GM18861 (cell line): Measurements from ENCODE around the gene LTK.
A peak's percentile ranks its signal among the peaks of the same experiment; 100 is the strongest.

Experiments used
- ATAC-seq: cut with Tn5 transposase; IDR thresholded peaks from one replicate; pipeline ENCODE4 v1.9.1; 2021; ENCODE audit not compliant: unreplicated experiment

Gene LTK

GRCh38 chr15:41499109-41499851 is 14.3 kb downstream of the LTK start:
- no peak for ATAC-seq

GRCh38 chr15:41498657-41499056 is 15.0 kb downstream of the LTK start:
- ATAC-seq: no peak

DNA sequence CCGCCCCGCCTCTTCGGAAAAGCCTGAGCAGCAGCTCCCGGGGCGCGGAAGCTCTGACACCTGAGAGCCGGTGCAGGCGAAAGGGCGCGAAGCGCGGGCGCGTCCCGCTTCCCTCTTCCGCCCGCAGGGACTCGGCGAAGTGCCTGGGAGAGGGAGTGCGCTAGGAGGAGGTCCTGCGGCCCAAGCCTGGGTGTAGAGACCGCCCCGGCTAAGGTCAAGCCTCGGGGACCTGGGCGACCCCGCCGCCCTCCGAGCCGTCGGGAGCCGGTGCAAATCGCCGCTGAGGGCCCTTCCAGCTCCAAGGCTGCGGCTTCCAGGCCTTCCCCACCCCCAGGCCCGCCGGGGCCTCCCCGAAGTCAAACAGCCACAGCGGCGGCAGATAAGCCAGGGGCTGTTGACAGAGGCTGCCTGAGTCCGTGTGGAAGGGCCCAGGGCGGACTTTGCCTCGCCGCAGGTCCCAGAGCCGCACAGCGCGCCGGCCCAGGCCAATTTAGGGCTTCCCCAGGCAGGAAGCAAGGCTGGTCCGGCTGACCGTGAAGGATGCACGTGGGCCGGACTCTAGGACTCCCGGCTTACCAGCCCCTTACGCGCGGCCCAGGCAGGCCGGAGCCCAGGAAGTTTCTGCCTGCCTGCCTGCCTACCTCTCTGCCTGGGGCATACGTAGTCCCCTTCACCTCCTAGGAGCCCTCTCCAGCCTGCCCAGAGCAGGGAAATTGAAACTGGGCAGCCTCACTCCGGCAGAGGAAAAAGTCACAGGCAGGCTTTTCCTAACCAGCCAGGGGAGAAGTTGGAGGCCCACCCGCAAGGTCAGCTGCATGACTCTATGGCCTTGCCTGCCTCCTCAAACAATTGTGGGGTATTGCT is 17.7 kb downstream of the LTK start:
- ATAC-seq: no peak

- no peak for ATAC-seq
Observed at GRCh38 chr15:41494922-41495735, 18.5 kb downstream of the LTK start.

DNA sequence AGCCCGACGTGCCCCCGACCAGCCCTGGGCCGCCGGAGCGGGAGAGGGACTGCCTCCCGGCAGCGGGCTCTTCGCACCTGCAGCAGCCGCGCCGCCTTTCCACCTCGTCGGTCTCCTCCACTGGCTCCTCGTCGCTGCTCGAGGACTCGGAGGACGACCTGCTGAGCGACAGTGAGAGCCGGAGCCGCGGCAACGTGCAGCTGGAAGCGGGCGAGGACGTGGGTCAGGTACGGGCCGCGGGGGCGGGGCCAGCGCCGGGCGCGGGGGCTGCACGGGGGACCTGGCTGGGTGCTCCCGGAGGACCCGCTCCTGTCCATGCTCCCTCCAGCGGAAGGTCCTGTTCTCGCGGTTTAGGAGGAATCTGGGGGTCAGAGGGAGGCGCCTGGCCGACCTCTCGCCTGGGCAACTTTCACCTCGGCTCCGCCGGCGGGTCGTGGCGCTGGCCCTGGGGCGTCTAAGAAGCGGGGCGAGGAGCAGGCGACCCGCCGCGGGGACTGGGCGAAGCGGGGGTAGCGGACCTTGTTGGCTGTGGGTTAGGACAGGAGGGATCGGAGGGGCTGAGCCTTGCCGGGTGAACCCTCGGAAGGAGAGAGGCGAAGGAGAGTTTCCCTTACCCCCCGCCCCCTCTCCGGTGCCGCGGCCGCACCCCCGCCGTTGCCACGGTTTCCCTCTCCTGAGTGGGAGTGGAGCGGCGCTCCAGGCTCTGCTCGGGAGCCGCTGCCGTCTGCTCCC is 19.3 kb downstream of the LTK start:
- peak; percentile 8 for ATAC-seq

- peak; percentile 11 for ATAC-seq
Observed at GRCh38 chr15:41493902-41494189, 19.8 kb downstream of the LTK start.

DNA sequence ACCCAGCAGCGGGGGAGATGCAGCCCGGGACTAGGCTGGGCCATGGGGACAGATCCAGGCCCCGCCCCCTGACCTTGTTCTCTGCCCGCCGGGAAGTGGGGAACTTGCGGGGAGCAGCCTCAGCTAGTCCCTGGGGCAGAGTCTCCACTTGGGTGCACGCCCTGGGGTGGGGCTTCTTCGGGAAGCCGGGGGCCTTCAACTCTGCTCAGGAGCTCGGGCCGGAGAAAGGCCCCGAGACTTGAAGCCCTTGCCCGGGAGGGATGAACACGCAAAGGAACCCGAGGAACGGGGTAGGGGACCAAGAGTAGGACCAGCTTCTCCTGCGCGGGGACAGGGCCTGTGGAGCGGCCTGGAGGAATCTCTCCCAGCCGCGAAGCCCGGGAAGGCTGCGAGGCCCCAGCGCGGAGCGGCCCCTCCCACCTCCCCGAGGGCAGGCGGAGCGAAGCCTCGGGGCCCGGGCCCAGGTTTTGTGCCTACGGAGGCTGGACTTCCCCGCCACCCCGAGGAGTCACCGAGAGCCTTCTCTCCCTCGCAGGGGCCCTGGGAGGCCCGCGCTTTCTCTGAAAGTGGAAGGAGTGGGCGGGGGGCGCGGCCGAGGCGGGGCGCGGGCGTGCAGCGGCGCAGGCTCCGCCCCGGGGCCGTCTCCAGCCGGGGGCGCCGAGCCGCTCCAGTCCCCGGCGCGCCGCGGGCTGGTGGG is 20.3 kb downstream of the LTK start, which contains the start of gene ITPKA:
Gene ITPKA (plus strand): TSS at position 670 of the 697 bp plus-strand sequence. CDS start 54 bp downstream, outside the sequence.
- ATAC-seq: peak; percentile 60

DNA sequence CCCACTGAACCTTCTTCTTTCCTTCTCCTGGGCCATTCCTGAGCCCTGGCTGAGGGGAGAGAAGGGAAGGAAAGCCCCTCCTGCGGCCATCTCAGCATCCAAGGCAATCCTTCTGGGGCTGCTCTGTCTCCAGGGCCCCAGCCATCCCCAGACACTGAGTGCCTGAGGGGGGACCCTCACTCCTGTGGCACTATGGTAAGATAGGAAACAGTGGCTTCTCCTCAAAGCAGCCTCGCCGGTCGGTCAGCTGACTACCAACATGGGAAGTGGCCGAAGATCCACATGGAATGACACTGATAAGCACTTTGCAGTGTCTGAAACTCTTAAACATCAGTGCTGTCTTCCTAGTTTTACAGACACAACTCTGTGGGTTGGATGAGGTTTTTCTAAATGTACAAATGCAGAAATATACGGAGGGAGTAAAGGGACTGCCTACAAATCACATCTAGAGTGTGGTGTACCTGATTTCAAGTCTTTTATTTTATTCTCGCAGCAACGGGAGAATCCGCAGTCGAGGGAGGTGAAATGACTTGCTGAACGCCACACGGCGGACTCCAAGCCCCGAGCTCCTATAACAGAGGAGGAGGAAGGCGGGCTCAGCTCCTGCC is 20.9 kb downstream of the LTK start:
- ATAC-seq: no peak

DNA sequence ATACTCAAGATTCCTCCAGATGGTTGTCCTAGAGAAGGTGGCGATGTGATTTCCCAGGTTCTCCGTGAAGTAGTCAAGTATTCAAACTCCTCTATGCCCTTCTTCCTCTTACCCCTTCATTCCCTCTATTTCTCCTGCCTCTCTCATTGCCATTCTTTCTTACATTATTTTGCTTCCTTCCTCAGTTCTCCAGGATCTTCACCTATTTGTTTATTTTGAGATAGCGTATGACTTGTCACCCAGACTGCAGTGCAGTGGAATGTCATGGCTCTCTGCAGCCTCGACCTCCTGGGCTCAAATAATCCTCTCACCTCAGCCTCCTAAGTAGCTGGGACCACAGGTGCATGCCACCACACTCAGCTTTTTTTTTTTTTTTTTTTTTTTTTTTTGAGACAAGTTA is 21.7 kb downstream of the LTK start:
- ATAC-seq: no peak

DNA sequence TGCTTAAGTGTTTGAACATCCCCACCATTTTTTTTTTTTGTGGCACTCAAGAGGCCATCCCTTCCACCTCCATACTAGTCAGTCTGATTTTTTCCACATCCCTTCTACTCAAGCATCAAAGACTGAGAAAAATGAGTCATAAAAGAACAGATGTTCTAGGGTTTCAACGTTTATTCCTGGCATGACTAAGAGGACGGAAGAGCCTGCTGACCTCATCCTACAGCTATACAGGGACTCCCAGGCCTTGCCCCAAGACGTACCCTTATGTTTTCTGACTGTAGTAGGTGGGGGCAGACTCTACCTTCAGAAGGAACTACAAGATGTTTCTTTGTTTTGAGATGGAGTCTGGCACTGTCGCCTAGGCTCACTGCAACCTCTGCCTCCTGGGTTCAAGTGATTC is 23.3 kb downstream of the LTK start:
- ATAC-seq: no peak

DNA sequence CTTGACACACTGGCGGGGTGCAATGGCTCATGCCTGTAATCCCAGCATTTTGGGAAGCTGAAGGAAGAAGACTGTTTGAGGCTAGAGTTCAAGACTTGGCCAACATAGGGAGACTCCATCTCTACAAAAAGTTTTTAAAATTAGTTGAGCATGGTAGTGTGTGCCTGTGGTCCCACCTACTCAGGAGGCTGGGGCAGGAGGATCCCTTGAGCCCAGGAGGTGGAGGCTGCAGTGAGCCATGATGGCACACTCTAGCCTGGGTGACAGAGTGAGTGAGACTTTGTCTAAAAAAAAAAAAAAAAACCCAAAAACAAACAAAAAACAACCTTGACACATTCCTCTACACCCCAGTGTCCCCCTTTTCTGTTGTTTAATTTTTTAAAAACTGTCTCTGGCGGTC is 24.0 kb downstream of the LTK start:
- ATAC-seq: no peak

DNA sequence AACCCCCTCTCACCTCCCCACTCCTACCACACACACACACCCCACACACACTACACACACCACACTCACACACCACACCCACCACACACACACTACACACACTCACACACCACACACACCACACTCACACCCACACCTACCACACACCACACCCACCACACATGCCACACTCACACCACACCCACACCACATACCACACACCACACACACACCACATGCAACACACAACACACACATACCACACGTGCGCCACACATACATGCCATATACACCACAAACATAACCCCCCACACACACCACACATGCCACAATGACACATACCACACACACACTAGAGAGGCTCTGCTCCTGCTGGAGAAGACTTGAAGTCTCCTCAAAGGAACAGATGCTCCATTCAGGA is 25.8 kb downstream of the LTK start:
- no peak for ATAC-seq

GRCh38 chr15:41487381-41487780 is 26.2 kb downstream of the LTK start:
- no peak for ATAC-seq

DNA sequence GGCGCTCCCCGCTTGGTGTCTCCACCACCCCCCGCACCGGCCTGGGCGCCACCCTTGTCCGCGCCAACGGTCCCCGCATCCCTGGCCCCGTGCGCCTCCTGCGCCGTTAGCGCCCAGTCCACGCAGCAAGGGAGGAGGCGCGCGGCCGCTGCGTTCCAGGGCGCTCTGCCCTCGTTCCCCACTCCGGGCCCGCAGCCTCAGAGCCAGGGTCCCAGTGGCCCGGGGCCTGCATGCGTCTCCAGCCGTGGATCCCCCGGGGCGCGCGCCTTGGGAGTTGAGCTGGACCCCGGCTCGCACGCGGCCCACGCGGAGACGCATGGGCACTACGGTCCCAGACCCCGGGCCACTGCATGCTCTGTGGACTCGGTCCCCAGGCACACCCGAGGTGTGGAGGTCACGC is 27.3 kb downstream of the LTK start:
- no peak for ATAC-seq

DNA sequence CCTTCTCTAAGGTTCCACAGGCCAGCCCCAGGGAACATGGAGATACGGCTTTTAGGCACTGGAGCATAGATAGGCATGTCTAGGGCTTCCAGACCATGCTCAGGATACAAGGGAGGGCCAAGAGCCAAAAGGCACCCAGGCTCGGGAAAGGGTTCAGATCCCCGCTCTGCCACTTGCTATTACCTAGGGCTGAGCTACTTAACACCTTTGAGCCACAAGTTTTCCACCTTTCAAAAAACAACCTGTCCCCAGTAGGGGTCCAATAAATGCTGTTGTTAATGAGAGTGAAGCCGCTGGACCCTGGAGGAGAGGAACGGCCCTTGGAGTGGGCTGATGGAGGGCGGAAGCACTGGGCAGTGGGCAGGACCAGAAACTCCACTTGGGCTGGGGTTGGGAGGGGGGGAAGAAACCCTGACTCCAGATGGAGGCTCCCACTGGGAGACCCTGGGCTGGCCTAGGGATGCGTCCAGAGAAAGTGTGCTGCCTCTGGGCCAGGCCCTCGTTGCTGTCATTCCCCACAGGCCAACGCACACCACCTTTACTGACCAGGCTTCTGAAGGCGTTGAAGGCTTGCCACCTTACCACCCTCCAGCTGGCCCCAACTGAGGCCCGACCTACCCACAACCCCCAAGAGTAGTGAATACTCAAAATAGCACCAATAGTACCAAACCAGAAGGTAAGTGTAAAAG is 28.5 kb downstream of the LTK start:
- no peak for ATAC-seq

DNA sequence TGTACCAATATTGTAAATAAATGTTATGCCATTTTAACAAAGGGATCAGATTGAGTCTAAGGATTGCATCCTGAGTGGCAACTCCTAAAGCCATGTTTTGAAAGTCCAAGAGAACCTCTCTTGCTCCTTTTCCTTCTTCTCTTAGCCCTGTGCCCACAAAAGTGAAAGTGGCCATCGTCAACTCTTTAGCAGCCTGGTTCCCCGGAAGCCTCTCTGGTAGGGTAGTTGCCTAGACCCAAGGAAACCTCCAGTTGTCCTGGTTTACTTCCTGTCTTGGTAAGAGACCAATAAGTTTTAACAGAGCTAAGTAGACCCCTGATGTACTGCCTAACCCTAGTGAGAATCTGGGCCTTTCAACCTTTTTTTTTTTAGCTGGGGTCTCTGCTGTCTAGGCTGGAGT is 30.1 kb downstream of the LTK start:
- no peak for ATAC-seq

DNA sequence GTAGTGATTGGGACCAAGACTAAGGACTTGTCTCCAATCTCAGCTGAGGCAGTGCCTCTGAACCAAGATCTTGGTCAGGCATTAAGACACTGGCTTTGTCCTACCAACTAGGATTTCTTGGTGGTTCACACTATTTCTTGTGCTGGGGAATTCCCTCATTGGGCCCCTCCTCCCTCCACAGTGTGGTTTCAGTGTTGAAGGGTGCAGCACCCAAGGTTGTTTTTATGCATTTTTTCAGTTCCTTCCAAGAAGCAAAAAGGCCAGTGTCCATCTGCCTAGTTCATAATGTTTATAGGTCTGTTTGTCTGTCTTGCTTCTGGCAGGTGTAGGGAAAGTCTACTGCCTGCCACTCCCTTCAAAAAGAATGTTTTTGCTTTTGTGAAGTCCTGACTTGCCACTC is 30.5 kb downstream of the LTK start:
- peak; percentile 57 for ATAC-seq

DNA sequence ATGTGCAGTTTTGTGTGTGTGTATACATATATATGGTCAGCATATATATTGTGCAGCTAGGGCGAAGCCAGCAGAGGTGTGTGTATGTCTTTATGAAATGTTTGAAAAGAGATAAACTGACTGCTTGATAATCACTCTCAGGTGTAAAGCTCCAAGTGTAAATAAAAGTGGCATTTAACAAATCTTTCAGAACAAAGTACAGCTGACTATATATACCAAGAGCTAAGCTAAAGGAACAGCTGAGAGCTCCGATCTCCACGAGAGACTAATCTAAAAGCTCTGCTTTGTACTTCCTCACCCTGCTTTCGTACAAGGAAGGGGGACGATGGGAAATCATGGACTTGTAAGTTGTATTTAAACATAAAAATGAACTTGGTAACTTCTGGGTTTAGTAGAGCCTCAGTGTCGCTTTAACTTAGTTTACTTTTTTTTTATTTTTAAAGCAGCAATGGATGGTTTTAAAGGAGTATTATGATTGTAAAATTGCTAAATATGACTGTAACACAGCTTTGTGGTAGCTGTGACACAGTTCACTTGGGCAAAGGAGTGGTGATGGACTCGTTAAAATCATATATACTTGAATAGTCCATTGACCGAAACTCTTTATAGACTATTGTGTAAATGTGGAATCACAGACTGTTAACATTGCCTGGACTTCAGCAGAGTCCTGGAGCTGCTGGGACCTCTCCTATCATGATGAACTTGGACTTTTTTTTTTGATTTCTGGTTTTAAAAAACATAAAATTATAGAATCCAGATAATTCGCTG is 31.3 kb downstream of the LTK start:
- no peak for ATAC-seq
